Measurements from ENCODE around the gene CSN3.
"Not testable (repeated sequence)": the region's sequence is repeated elsewhere in the genome, so short reads cannot be mapped to it uniquely, and the experiment has no call there.

CSN3 gene, protein sequence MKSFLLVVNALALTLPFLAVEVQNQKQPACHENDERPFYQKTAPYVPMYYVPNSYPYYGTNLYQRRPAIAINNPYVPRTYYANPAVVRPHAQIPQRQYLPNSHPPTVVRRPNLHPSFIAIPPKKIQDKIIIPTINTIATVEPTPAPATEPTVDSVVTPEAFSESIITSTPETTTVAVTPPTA

DNA sequence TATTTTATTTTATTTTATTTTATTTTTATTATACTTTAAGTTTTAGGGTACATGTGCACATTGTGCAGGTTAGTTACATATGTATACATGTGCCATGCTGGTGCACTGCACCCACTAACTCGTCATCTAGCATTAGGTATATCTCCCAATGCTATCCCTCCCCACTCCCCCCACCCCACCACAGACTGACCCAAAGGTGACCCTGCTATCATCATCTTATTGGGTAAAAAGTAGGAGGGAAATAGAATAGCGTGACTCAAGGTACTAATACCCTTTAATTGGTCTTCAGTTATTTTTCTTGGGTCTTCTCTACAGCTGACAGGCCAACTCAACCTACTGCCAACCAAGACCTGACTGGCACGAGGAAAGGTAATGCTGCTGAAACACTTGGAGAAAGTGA lies at the start of gene CSN3:
CSN3 (plus strand) TSS at position 301 of the 400 bp plus-strand sequence. CDS start 2,223 bp downstream, outside the sequence.
- not testable (repeated sequence) for DNase-seq (ENCODE audit: low spot score)

- DNase-seq (ENCODE audit: low spot score): no peak
Measured at GRCh38 chr4:70192895-70193294, 49.5 kb upstream of the CSN3 start.

- DNase-seq (ENCODE audit: low spot score): no peak
Measured at GRCh38 chr4:70195425-70195824, 47.0 kb upstream of the CSN3 start, which contains the start of gene ODAM. TSS of gene ODAM (plus strand) at chr4:70195725. CDS start at chr4:70196544, 819 bp downstream.

DNA sequence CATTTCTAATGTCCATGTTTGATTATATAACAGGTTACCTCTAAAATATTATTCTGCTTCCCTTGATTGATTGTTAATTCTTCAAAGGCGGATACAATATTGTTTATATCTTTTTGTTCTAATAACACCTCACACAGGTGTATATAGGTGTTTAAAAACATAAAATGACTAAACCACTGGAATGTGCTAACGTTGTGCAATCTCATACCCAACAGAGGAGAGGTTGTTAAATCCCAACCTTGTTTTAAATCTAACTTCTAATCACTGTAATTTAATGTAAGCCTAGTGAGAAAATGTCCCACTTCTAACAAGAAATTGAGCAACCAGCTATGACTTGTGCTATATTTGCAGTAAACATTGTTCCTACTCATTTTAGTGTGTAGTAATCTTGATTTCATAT lies 45.5 kb upstream of the CSN3 start:
- no peak for DNase-seq (ENCODE audit: low spot score)

DNA sequence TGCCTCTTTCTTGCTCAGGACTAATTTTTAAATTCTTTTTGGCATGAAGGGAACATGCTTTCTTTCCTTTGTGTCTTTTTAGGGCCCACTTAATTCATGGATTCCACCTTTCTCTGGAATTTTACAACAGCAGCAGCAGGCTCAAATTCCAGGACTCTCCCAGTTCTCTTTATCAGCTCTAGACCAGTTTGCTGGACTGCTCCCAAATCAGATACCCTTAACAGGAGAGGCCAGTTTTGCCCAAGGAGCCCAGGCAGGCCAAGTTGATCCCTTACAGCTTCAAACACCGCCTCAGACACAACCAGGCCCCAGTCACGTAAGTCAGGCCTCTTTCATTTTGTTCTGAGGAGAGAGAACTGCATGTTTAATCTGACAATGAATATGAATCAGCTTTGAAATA lies 44.6 kb upstream of the CSN3 start:
- DNase-seq (ENCODE audit: low spot score): no peak

DNA sequence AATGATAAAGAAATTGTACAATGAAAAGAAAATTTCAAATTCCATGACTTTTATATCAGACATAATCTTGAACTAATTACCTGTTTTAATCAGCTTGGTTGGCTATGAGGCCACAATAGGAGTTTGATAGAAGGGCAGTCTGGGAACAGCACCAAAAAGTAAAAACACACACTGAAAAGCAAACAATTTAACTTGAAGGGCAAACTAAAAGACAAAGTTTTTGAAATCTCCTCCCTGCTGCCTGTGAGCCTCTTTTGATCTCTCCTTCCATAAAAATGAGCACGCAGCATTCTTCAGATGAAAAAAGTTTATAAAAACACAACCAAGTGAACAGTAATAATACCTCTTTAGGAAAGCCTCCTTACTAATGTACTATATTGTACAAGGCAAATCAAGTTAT lies 38.8 kb upstream of the CSN3 start:
- DNase-seq (ENCODE audit: low spot score): no peak

DNA sequence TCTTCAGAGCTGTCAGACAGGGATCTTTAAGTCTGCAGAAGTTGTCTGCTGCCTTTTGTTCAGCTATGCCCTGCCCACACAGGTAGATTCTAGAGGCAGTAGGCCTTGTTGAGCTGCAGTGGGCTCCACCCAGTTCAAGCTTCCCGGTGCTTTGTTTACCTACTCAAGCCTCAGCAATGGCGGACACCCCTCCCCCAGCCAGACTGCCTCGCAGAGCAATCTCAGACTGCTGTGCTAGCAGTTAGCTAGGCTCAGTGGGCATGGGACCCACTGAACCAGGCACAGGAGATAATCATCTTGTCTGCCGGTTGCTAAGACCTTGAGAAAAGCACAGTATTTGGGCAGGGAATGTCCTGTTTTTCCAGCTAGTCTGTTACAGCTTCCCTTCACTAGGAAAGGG lies 29.6 kb upstream of the CSN3 start:
- not testable (repeated sequence) for DNase-seq (ENCODE audit: low spot score)

GRCh38 chr4:70216109-70216508 lies 26.3 kb upstream of the CSN3 start:
- not testable (repeated sequence) for DNase-seq (ENCODE audit: low spot score)

- not testable (repeated sequence) for DNase-seq (ENCODE audit: low spot score)
Measured at GRCh38 chr4:70216550-70216949, 25.8 kb upstream of the CSN3 start.

GRCh38 chr4:70221389-70221788 lies 21.0 kb upstream of the CSN3 start:
- not testable (repeated sequence) for DNase-seq (ENCODE audit: low spot score)

DNA sequence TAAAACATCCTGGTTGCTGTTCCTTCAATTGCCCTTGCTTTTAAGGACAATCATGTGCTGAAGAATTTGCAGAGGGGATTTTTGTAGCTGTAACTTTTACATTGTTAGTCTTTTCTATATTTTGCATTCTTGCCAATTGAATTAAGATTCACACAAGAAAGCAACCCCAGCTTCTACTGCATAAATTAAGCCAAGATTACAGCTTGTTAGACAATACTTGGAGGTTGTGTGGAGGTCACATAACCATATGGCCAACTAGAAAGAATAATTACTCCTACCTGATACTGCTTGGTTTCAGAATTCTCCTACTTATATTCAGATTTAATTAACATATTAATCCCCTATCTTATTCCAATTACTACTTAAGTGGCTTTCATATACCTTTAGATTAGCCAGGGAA lies 20.6 kb upstream of the CSN3 start:
- DNase-seq (ENCODE audit: low spot score): not testable (repeated sequence)

- no peak for DNase-seq (ENCODE audit: low spot score)
Measured at GRCh38 chr4:70225824-70226223, 16.6 kb upstream of the CSN3 start, which contains the start of gene FDCSP. TSS of gene FDCSP (plus strand) at chr4:70226124. CDS start at chr4:70231195, 5,071 bp downstream.

GRCh38 chr4:70236125-70236524 lies 6.3 kb upstream of the CSN3 start:
- no peak for DNase-seq (ENCODE audit: low spot score)

DNA sequence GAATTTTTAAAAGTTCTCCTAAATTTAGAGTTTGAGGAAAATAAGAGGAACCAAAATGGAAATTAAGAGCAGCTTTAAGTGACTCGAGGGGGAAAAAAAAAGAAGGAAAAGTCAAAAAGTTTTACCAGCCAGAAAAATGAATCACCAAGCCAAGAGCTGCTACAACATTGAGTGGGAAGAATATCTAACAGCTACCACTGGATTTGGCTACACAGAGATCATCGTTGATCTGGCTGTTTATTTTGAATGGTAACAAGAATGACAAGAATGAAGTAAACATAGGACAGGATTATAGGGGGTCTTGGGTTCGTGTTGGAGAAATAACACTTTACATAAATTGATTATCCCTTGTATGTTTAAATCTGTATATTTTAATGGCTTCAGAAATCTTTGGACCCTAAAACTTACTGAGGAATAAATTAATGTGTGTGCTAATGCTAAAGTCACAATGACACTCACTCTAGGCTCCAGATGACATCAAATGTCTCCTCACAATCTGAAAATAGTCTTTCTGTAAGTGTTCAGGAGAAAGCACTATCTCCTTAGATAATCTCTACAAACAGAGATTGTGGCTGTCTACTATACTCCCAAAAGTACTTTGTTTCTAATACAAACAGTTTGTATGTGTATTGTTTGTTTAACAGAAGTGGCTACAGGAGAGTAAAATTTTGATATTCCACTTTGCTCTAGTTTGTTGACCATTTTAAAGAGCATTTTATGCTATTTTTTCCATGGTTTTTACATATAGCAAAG lies 3.1 kb upstream of the CSN3 start:
- no peak for DNase-seq (ENCODE audit: low spot score)

GRCh38 chr4:70239884-70240591 lies 2.4 kb upstream of the CSN3 start:
- DNase-seq (ENCODE audit: low spot score): no peak

DNA sequence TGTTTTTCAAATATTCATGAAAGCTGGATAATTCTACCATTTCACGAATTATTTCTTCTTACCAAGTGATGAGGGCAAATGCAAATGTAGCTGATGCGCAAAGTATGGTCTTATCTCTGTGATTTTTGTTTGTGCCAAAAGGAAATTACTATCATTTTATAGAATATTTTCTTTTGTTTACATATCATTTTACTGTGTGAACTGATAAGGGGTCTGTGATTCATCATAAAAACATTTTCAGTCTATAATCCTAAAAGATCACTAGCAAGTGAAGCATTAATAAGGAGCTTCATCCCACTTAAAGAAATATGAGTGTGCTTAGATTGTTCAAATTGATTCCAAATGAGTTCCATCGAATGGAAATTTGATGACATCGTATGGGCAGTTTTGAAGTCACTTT lies 694 bp downstream of the CSN3 start:
- DNase-seq (ENCODE audit: low spot score): no peak

DNA sequence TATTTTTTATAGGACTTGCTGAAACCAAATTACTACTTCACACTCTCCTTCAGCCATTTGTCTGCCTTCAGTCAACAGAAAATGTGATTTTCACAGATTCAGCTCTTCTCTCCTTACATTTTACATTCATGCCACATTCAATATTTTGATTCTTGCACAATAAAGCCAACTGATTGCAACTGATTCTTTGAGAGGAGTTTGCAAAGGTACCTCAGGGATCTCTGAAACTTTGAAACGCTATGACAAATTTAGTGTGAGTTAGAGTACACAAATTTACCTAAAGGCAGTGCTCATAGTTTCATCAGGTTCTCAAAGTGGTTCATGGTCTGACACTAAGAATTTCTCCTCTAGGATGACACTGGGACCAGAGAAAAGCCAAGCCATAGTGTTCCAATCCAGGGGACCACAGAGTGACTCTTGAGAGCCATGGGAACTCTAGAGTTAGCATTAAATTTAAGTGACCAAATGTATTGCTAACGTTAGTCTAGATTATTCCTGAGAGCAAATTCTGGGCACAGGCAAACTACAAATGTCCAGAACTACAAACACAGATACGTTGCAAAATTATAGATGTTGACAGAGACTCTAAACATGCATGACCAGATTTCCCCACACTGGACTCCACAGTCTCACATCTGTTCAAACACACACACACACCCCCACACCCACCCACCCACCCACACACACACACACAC lies 9.0 kb downstream of the CSN3 start:
- no peak for DNase-seq (ENCODE audit: low spot score)

- DNase-seq (ENCODE audit: low spot score): no peak
Measured at GRCh38 chr4:70251945-70252277, 9.5 kb downstream of the CSN3 start.

- DNase-seq (ENCODE audit: low spot score): no peak
Measured at GRCh38 chr4:70269674-70270073, 27.3 kb downstream of the CSN3 start.

GRCh38 chr4:70277121-70277520 lies 34.7 kb downstream of the CSN3 start:
- no peak for DNase-seq (ENCODE audit: low spot score)

- DNase-seq (ENCODE audit: low spot score): no peak
Measured at GRCh38 chr4:70280567-70280966, 38.2 kb downstream of the CSN3 start.

DNA sequence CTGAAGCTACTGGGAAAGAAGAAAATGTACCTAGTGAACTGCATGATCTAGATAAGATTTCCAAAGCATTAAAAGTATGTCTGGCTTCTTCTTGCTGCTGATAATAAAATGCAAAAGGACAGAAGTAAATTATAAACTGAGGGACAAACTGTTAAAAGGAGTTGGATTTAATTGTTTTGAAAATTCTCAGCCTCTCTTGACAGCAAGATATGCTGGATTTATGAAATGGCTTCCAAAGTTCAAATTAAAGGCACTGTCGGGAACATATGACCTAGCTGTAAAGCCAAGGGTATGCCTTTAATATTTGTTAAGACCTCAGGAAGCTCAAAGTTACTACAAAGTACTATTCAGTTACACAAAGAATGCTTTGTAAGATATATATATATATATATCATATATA lies 46.3 kb downstream of the CSN3 start:
- no peak for DNase-seq (ENCODE audit: low spot score)

Measured in hepatic stellate cell (primary cell).